Esophagus (tissue), 2 donors: ENCODE measurements around the gene PTH2. TPM values are rescaled to one million over a fixed set of nuclear protein-coding genes. Genes with fewer than 3 reads are reported as not detected.

ENCODE experiments used
- H3K27ac ChIP-seq, 2 donors: one replicate each; pipeline ENCODE4 v1.5.1; 2013; ENCODE audit warnings: low read depth in 2 of 2, mild to moderate bottlenecking in 2 of 2, inconsistent platforms in 1 of 2, low read length in 1 of 2, moderate library complexity in 1 of 2
- H3K27me3 ChIP-seq, 2 donors: one replicate each; pipeline ENCODE4 v1.6.1; 2013; ENCODE audit warnings: low read length in 2 of 2, control low read depth in 1 of 2, mild to moderate bottlenecking in 1 of 2; ENCODE audit not compliant: insufficient read depth in 2 of 2, control insufficient read depth in 1 of 2
- H3K36me3 ChIP-seq, 2 donors: one replicate each; pipeline ENCODE4 v1.6.1; 2013; ENCODE audit warnings: low read length in 1 of 2; ENCODE audit not compliant: control insufficient read depth in 2 of 2, insufficient read depth in 2 of 2
- H3K4me1 ChIP-seq, 2 donors: one replicate each; pipeline ENCODE4 v1.6.1; 2013; ENCODE audit warnings: low read length in 1 of 2; ENCODE audit not compliant: control insufficient read depth in 2 of 2, insufficient read depth in 2 of 2
- H3K4me3 ChIP-seq, 2 donors: one replicate each; pipeline ENCODE4 v1.5.1; 2013; ENCODE audit warnings: low read length in 2 of 2, mild to moderate bottlenecking in 2 of 2, low read depth in 1 of 2, moderate library complexity in 1 of 2
- H3K9me3 ChIP-seq, 2 donors: one replicate each; pipeline ENCODE4 v1.6.1; 2013; ENCODE audit warnings: mild to moderate bottlenecking in 2 of 2, low read depth in 1 of 2, low read length in 1 of 2, moderate library complexity in 1 of 2; ENCODE audit not compliant: control insufficient read depth in 2 of 2, insufficient read depth in 1 of 2
- WGBS, 2 donors: extraction: QIAGEN DNeasy Blood & Tissue Kit; methylation state at CpG; one replicate each; pipeline ENCODE4 v1.1.7; 2013; 5-methylcytosine and 5-hydroxymethylcytosine counted together
- polyA plus RNA-seq, 2 donors: library from polyadenylated mRNA; stranded (reverse); fragments of 200-250 nt; gene quantifications; one replicate each; pipeline ENCODE4 v1.2.3, GENCODE V29; 2013
- donor health status: healthy with polysubstance abuse.
- donor health status: Bipolar disorder and iron deficiency.

The PTH2 gene
- not detected for polyA plus RNA-seq

DNA sequence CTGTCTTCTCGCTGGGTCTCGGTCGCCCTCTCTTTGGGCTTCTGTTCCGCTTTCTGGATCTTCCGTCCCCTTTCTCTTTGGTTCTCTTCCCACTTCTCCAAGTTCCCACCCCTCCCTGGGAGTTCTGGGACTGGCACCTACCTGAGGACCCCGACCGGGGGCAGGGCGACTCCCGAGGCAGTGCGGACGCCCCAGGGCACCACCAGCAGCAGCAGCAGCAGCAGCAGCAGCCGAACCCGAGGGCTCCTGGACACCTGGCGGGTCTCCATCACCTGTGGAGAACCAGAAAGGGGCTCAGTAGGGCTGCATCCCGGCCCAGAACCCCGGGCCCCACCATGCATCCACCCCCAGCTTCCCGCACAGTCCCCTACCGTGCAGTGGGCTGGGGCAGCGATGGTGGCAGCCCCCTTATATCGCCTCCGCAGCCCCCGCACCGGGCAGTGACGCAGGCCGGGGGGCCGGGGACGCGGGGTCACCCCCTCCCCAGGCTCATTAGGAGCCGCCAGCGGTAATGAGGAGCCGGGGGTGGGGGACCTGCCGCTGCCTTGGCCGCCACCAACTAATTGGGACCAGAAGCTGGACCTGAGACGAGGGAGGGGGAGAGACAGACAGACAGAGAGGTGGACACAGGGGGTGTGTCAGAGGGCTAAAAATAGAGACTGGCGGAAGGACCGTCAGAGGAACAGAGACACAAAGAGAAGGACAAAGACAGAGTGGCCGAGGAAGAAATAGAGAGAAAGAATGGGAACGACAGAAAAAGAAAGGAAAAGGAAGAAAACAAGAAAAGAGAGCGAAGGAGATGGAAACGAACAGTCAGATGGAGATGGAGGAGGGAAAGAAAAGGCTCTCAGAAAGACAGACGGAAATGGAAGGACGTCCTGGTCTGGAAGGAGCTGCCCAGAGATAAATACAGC, at the start of gene PTH2:
PTH2 (minus strand) TSS at position 371 of the 914 bp plus-strand sequence; CDS start at position 269, 102 bp downstream.
- H3K4me3 ChIP-seq: peak within 1 kb of the TSS; percentile 5 to 10
- no peaks in the 10 kb centered on the region for H3K9me3 ChIP-seq
- peaks cover 2 to 16% of the 10 kb centered on the region in 2 donors for H3K4me1 ChIP-seq
- 10 to 11% methylated on average over 42 of the region's 42 CpGs for WGBS, 2 donors
- peaks cover 0 to 31% of the 10 kb centered on the region in 2 donors for H3K27me3 ChIP-seq
- H3K36me3 ChIP-seq: no peaks in the 10 kb centered on the region
- H3K27ac ChIP-seq: no peak within 1 kb of the TSS

DNA sequence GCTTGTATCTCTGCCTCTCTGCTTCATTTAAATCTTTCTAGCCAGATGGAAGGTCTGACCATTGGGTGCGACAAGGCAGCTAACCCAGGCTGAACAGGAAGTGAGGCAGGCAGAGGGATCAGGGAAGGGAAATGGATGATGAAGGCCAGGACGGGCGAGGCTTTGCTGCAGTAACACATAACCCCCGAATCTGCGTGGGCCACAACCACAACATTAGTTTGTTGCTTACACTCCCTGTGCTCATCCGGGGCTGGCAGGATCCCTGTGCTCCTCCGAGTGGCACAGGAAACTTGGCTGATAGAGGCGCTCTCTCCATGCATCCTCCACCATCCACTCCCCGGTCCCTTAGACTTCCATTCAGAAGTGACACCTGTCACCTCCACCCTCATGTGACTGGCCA, 49.7 kb upstream of the PTH2 start:
- Histone ChIP-seq H3K36me3 (no peaks in the 10 kb centered on the region), H3K4me1 (peaks cover 2 to 16% of the 10 kb centered on the region in 2 donors), H3K4me3 (no peak overlapping the region), H3K27ac (peak overlapping the region in 1 of 2 donors; percentile 24), H3K27me3 (no peaks in the 10 kb centered on the region), H3K9me3 (no peaks in the 10 kb centered on the region)
- WGBS, 2 donors: 73 to 74% methylated on average over 9 of the region's 9 CpGs

GRCh38 chr19:49470615-49470978, 47.4 kb upstream of the PTH2 start:
- H3K4me3 ChIP-seq: no peak overlapping the region
- peaks cover 2 to 16% of the 10 kb centered on the region in 2 donors for H3K4me1 ChIP-seq
- H3K27me3 ChIP-seq: no peaks in the 10 kb centered on the region
- H3K36me3 ChIP-seq: peaks cover 0 to 8% of the 10 kb centered on the region in 2 donors
- no peaks in the 10 kb centered on the region for H3K9me3 ChIP-seq
- no peak overlapping the region for H3K27ac ChIP-seq
- WGBS, 2 donors: 74 to 75% methylated on average over 8 of the region's 8 CpGs

- Histone ChIP-seq H3K36me3 (peaks cover 0 to 8% of the 10 kb centered on the region in 2 donors), H3K4me1 (peaks cover 2 to 16% of the 10 kb centered on the region in 2 donors), H3K27ac (peak overlapping the region; percentile 22 to 94)
Observed at GRCh38 chr19:49469828-49470614, 46.8 kb upstream of the PTH2 start.

DNA sequence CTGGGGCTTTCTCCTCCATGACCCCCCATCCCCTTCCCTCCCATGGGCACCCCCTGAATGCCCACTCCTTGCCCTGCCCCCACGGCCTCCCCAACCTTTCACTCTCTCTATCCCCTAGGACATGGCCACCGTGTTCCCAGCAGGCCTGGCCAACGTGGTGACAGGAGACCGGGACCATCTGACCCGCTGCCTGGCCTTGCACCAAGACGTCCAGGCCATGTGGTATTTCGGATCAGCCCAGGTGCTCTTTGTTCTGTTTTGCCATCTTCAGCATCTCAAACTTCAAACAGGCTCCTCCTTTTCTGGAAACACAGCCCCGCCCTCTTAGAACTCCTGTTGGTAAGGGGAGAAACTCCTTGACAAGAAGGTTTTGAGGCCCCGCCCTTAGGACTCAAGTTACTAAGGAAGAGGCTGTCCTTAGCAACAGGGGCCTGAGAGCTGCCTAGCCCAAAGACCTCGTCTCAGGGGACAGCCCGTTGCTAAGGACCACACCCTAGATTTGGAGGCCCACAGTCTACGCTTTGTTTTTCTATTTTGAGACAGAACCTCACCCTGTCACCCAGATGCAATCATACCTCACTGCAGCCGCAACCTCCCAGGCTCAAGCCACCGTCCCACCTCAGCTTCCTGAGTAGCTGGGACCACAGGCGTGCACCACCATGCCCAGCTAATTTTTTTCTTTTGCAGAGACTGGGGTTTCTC, 45.7 kb upstream of the PTH2 start:
- H3K27ac ChIP-seq: peak overlapping the region; percentile 94 to 96
- H3K36me3 ChIP-seq: peaks cover 0 to 15% of the 10 kb centered on the region in 2 donors
- WGBS, 2 donors: 34 to 43% methylated on average over 15 of the region's 15 CpGs
- H3K4me1 ChIP-seq: peaks cover 2 to 11% of the 10 kb centered on the region in 2 donors
- no peaks in the 10 kb centered on the region for H3K9me3 ChIP-seq
- no peak overlapping the region for H3K4me3 ChIP-seq
- no peaks in the 10 kb centered on the region for H3K27me3 ChIP-seq

More at GRCh38 chr19:49469828-49470614, 46.8 kb upstream of the PTH2 start:
- H3K4me3 ChIP-seq: no peak overlapping the region
- 78 to 80% methylated on average over 25 of the region's 25 CpGs for WGBS, 2 donors
- H3K9me3 ChIP-seq: no peaks in the 10 kb centered on the region
- H3K27me3 ChIP-seq: no peaks in the 10 kb centered on the region

DNA sequence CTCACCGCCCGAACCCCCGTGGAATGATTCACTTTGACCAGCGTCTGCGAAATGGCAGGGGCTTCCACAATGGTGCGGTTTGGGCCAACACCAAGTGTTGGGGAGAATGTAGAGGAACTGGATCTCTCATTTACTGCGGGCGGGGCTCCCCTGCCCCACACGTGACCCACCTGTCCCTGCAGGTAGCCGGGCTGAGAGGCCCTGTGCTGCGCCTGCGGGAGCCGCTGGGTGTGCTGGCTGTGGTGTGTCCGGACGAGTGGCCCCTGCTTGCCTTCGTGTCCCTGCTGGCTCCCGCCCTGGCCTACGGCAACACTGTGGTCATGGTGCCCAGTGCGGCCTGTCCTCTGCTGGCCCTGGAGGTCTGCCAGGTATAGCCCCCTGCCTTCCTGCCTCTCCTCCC, 45.0 kb upstream of the PTH2 start:
- WGBS, 2 donors: 57 to 74% methylated on average over 19 of the region's 19 CpGs
- no peaks in the 10 kb centered on the region for H3K27me3 ChIP-seq
- H3K27ac ChIP-seq: peak overlapping the region; percentile 94 to 96
- peaks cover 2 to 11% of the 10 kb centered on the region in 2 donors for H3K4me1 ChIP-seq
- H3K4me3 ChIP-seq: peak overlapping the region in 1 of 2 donors; percentile 2
- H3K9me3 ChIP-seq: no peaks in the 10 kb centered on the region
- H3K36me3 ChIP-seq: peaks cover 0 to 15% of the 10 kb centered on the region in 2 donors

GRCh38 chr19:49465371-49465770, 42.1 kb upstream of the PTH2 start:
- Histone ChIP-seq H3K36me3 (peaks cover 0 to 23% of the 10 kb centered on the region in 2 donors), H3K9me3 (no peaks in the 10 kb centered on the region), H3K4me1 (peaks cover 2 to 11% of the 10 kb centered on the region in 2 donors), H3K4me3 (no peak overlapping the region), H3K27me3 (no peaks in the 10 kb centered on the region), H3K27ac (no peak overlapping the region)
- WGBS, 2 donors: 93 to 97% methylated on average over 3 of the region's 3 CpGs

DNA sequence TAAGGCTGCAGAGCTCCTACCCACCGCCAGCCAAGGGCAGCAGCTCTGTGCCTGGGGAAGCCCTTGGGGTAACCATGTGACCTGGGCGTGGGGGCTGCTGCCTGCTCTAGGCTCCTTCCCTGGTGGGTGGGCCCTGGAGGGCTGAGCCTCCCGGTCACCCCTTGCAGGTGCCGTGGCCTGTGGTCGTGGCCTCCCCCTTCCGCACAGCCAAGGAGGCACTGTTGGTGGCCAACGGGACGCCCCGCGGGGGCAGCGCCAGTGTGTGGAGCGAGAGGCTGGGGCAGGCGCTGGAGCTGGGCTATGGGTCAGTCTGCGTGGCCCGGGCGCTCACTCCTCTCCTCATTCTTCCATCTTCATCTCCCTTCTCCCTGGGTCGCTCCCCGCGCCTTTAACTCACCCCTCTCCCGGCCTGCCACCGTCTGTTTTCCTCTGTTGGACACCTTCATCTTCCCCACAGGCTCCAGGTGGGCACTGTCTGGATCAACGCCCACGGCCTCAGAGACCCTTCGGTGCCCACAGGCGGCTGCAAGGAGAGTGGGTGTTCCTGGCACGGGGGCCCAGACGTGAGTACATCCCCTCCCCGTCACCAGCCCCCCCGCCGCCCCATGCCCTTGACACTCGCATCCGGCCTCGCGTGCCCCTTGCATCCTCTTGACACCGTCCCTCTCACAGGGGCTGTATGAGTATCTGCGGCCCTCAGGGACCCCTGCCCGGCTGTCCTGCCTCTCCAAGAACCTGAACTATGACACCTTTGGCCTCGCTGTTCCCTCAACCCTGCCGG, 40.9 kb upstream of the PTH2 start:
- Histone ChIP-seq H3K9me3 (no peaks in the 10 kb centered on the region), H3K27ac (no peak overlapping the region), H3K36me3 (peaks cover 0 to 27% of the 10 kb centered on the region in 2 donors), H3K4me3 (no peak overlapping the region), H3K4me1 (peaks cover 2 to 8% of the 10 kb centered on the region in 2 donors), H3K27me3 (no peaks in the 10 kb centered on the region)
- WGBS, 2 donors: 92 to 95% methylated on average over 37 to 39 of the region's 39 CpGs
